GM12873 (cell line): ENCODE data around the gene KAZN.

Experiments
- CTCF ChIP-seq: IDR thresholded peaks from 2 replicates; pipeline ENCODE4 v1.5.1; 2012; ENCODE audit warnings: low read depth, mild to moderate bottlenecking, moderate library complexity, low read length, control low read depth; ENCODE audit not compliant: insufficient read depth; ENCODE audit errors: missing control alignments

Gene KAZN

GRCh38 chr1:14631421-14631820, 32.9 kb downstream of the KAZN start:
- no peak for TF ChIP-seq CTCF

- TF ChIP-seq CTCF, result no peak
Measured at GRCh38 chr1:14634486-14634885, 36.0 kb downstream of the KAZN start.

GRCh38 chr1:14635421-14635820, 36.9 kb downstream of the KAZN start:
- no peak for TF ChIP-seq CTCF

GRCh38 chr1:14636897-14637632, 38.6 kb downstream of the KAZN start:
- no peak for TF ChIP-seq CTCF

GRCh38 chr1:14639291-14640050, 41.0 kb downstream of the KAZN start:
- no peak for TF ChIP-seq CTCF

- TF ChIP-seq CTCF, result no peak
Measured at GRCh38 chr1:14642712-14643111, 44.2 kb downstream of the KAZN start.

GRCh38 chr1:14646973-14647372, 48.5 kb downstream of the KAZN start:
- no peak for TF ChIP-seq CTCF
